Activated naive CD8-positive, alpha-beta T cell treated with anti-CD3 and anti-CD28 coated beads, Interleukin-2, amount 50 U/mL, for 24 hours (primary cell): Measurements from ENCODE around the gene SNX25.

ENCODE experiments used
- ATAC-seq: fragments of 150-1000 bp; cut with Tn5 transposase; one replicate; pipeline ENCODE4 v1.10.0; 2021
- DNase-seq: peaks from one replicate; pipeline ENCODE4 v3.0.0; 2021
- H3K27ac Mint-ChIP-seq: one replicate; pipeline ENCODE4 v1.8.0; 2021; ENCODE audit warnings: mild to moderate bottlenecking, mixed read lengths
- H3K27me3 Mint-ChIP-seq: one replicate; pipeline ENCODE4 v1.8.0; 2021; ENCODE audit warnings: mixed read lengths
- H3K36me3 Mint-ChIP-seq: one replicate; pipeline ENCODE4 v1.8.0; 2021; ENCODE audit warnings: low read depth, mixed read lengths
- H3K4me1 Mint-ChIP-seq: one replicate; pipeline ENCODE4 v1.8.0; 2021; ENCODE audit warnings: mixed read lengths
- H3K4me3 Mint-ChIP-seq: one replicate; pipeline ENCODE4 v1.8.0; 2021; ENCODE audit warnings: mild to moderate bottlenecking, moderate library complexity, mixed read lengths
- H3K9me3 Mint-ChIP-seq: one replicate; pipeline ENCODE4 v1.8.0; 2021; ENCODE audit warnings: mixed read lengths

The SNX25 gene

DNA sequence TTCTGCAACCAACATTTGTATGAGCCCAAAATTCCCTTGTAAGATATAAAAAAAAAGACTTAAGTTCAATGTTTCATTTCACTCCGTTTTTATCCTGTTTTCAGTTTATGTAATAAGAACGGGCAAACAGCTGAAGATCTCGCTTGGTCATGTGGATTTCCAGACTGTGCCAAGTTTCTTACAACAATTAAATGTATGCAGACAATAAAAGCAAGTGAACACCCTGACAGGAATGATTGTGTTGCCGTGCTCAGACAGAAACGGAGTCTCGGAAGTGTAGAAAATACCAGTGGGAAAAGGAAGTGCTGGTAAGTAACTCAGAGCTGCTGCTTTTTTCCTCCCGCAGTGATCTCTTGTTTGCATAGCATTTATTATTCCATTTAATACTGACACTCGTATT, 190.1 kb downstream of the SNX25 start:
- Mint-ChIP-seq H3K36me3 (peaks cover 18% of the 10 kb centered on the region), H3K4me1 (peaks cover 26% of the 10 kb centered on the region), H3K4me3 (no peak overlapping the region), H3K27ac (no peak overlapping the region), H3K9me3 (no peaks in the 10 kb centered on the region), H3K27me3 (no peaks in the 10 kb centered on the region)
- ATAC-seq (no peak), DNase-seq (no peak)

DNA sequence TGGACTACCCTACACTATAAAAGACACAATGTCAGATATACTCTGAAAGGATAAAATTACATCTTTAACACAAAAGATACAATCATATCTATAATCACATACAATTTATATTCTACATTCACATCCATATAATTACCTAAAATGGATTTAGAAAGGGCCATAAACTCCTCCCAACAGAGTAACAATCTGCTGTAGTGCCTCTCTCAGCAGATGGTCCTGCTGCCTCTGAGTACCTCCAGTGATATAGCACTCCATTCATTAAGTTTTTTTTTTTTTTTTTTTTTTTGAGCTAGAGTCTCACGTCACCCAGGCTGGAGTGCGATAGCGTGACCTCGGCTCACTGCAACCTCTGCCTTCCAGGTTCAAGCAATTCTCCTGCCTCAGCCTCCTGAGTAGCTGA, 194.6 kb downstream of the SNX25 start:
- Mint-ChIP-seq H3K4me3 (no peak overlapping the region), H3K9me3 (no peaks in the 10 kb centered on the region), H3K27ac (no peak overlapping the region), H3K4me1 (no peaks in the 10 kb centered on the region), H3K27me3 (no peaks in the 10 kb centered on the region), H3K36me3 (peaks cover 22% of the 10 kb centered on the region)
- ATAC-seq = no peak
- DNase-seq = no peak

DNA sequence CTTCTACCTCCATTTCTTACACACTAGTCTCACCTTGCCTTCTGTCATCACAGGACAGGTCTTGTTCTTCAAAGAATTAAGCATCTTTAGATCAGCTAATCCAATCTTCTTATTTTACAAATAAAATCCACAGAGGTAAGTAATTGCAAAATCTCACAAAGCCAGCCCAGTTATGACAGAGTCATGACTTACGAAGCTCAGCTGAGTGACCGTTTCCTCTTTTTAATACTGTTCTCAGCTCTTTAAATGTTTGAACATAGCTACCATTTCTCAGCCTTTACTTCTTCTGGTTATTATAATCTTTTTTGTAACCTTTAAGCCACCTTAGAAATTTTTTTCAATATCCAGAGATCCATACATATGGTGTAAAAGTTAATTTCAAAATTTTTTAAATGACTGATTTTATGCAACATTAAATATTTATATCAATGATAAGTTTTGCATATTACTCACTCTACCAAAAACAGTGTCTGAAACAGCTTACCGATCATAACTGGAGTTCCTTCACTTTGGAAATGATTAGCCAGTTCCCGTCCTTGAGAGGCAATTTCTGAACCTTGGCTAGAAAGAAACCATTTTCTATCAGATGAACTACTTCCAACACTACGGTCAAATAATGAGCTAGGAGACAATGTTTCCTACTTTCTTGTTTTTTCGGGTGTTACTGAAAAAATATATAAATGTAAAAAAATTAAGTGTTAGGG, 196.1 kb downstream of the SNX25 start:
- DNase-seq (no peak), ATAC-seq (no peak)
- Mint-ChIP-seq H3K4me3 (no peak overlapping the region), H3K27ac (no peak overlapping the region), H3K27me3 (no peaks in the 10 kb centered on the region), H3K36me3 (peaks cover 23% of the 10 kb centered on the region), H3K9me3 (no peaks in the 10 kb centered on the region), H3K4me1 (no peaks in the 10 kb centered on the region)

DNA sequence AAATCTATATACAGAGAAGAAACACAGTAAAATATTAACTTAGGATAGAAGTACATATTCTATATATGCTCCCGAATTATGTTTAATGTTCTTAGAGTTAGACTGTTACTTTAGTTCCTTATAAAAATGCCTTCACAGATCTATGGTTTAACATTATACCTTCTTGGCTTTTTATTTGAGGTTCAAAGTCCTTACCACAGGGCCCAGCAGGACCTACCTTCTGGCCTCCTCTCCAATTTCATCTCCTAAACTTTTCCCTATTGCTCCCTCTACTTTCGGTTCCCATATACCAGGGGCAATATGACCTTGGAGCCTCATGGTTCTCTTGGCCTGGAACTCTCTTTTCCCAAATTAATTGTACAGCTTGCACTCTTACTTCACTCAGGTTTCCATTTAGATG, 199.0 kb downstream of the SNX25 start:
- H3K9me3 Mint-ChIP-seq = no peaks in the 10 kb centered on the region
- no peaks in the 10 kb centered on the region for H3K4me1 Mint-ChIP-seq
- no peak overlapping the region for H3K27ac Mint-ChIP-seq
- peaks cover 24% of the 10 kb centered on the region for H3K36me3 Mint-ChIP-seq
- no peaks in the 10 kb centered on the region for H3K27me3 Mint-ChIP-seq
- H3K4me3 Mint-ChIP-seq = no peak overlapping the region
- DNase-seq (no peak), ATAC-seq (no peak)

DNA sequence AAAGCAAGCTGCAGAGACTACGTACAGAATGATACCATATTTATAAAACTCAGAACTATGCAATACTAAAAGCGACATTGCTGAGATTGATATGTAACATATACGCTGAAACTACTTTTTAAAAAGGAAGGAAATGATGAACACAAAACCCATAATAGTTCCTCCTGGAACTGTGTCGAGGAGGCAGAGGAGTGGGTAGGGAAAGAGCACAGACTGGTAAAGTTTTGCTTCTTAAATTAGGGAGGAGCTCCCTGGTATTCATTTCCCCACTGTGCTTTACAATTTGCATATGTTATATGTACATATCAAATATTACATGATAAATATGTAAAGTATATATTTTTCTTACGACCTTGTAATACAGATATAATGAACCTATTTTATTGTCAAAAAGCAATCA, 202.5 kb downstream of the SNX25 start:
- no peak for ATAC-seq
- H3K36me3 Mint-ChIP-seq = peaks cover 25% of the 10 kb centered on the region
- DNase-seq = no peak
- no peak overlapping the region for H3K4me3 Mint-ChIP-seq
- H3K27me3 Mint-ChIP-seq = no peaks in the 10 kb centered on the region
- no peaks in the 10 kb centered on the region for H3K4me1 Mint-ChIP-seq
- H3K27ac Mint-ChIP-seq = no peak overlapping the region
- H3K9me3 Mint-ChIP-seq = no peaks in the 10 kb centered on the region

DNA sequence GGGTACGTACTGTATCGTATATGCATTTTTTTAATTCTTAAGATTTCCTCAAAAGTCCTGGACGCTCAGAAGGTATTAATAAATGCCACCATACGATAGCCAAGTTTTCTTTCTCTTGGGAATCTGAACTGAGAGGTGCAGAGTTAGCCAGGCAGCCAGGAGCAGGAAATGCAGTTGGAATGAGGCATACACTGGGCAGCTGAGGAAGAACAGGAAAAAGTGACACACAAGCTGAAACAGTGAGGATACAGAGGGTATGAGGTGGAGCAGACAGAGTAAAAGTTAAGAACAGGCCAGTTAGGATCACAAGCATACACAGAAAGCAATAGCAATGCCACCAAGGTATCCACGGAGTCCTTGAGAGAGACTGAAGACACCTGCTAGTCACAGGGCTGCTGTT, 203.0 kb downstream of the SNX25 start:
- ATAC-seq = no peak
- Mint-ChIP-seq H3K36me3 (peaks cover 29% of the 10 kb centered on the region), H3K9me3 (no peaks in the 10 kb centered on the region), H3K27ac (no peak overlapping the region), H3K4me1 (no peaks in the 10 kb centered on the region), H3K4me3 (no peak overlapping the region), H3K27me3 (no peaks in the 10 kb centered on the region)
- no peak for DNase-seq
